GM23338 (cell line): Measurements from ENCODE around the gene ESRRA. TPM values are rescaled to one million over a fixed set of nuclear protein-coding genes. Genes with fewer than 3 reads are reported as not detected.

ENCODE experiments used
- ATAC-seq: fragments of 200-7000 bp; cut with Tn5 transposase; 3 replicates; pipeline ENCODE4 v1.9.1; 2020
- DNase-seq: peaks from one replicate; pipeline ENCODE4 v3.0.0-alpha.2; 2015; ENCODE audit warnings: low spot score
- H2AFZ ChIP-seq: fragments of 200-600 bp; sonication (generic); 2 replicates; pipeline ENCODE4 v1.8.0; 2016; ENCODE audit warnings: antibody characterized with exemption, mild to moderate bottlenecking, moderate library complexity
- H3F3A ChIP-seq: fragments of 200-600 bp; sonication (generic); replicated peaks from 2 replicates; pipeline ENCODE4 v1.8.0; 2017; ENCODE audit warnings: antibody characterized with exemption, mixed run types, low read depth
- H3K27ac ChIP-seq: fragments of 200-600 bp; sonication (generic); 2 replicates; pipeline ENCODE4 v1.6.1; 2016; ENCODE audit warnings: low read depth
- H3K27me3 ChIP-seq: fragments of 200-600 bp; sonication (generic); 2 replicates; pipeline ENCODE4 v1.8.0; 2016; ENCODE audit warnings: mild to moderate bottlenecking, mixed run types, moderate library complexity; ENCODE audit not compliant: insufficient read depth
- H3K36me3 ChIP-seq: fragments of 200-600 bp; sonication (generic); 2 replicates; pipeline ENCODE4 v1.8.0; 2016; ENCODE audit warnings: mild to moderate bottlenecking; ENCODE audit not compliant: insufficient read depth
- H3K4me1 ChIP-seq: fragments of 200-600 bp; sonication (generic); 2 replicates; pipeline ENCODE4 v1.8.0; 2016; ENCODE audit warnings: mild to moderate bottlenecking, moderate library complexity; ENCODE audit not compliant: insufficient read depth
- H3K4me2 ChIP-seq: fragments of 200-600 bp; sonication (generic); 2 replicates; pipeline ENCODE4 v1.7.1; 2017; ENCODE audit warnings: mixed run types
- H3K4me3 ChIP-seq: fragments of 200-600 bp; sonication (generic); 2 replicates; pipeline ENCODE4 v1.6.1; 2016; ENCODE audit warnings: mixed run types
- H3K79me2 ChIP-seq: fragments of 200-600 bp; sonication (generic); replicated peaks from 2 replicates; pipeline ENCODE4 v1.8.0; 2017; ENCODE audit warnings: mild to moderate bottlenecking; ENCODE audit not compliant: insufficient read depth
- H3K9me2 ChIP-seq: fragments of 200-600 bp; sonication (generic); 2 replicates; pipeline ENCODE4 v1.8.0; 2017; ENCODE audit not compliant: insufficient read depth
- H4K20me1 ChIP-seq: fragments of 200-600 bp; sonication (generic); replicated peaks from 2 replicates; pipeline ENCODE4 v1.8.0; 2017; ENCODE audit warnings: mild to moderate bottlenecking; ENCODE audit not compliant: insufficient read depth
- H3K27ac Mint-ChIP-seq: 2 replicates; pipeline ENCODE4 v1.8.0; 2020; ENCODE audit warnings: inconsistent platforms, mild to moderate bottlenecking, moderate library complexity, mixed read lengths
- H3K27me3 Mint-ChIP-seq: 3 replicates; pipeline ENCODE4 v1.8.0; 2022; ENCODE audit warnings: low read depth, mild to moderate bottlenecking, moderate library complexity, mixed read lengths, inconsistent platforms; ENCODE audit not compliant: insufficient read depth, poor library complexity
- H3K36me3 Mint-ChIP-seq: 3 replicates; pipeline ENCODE4 v1.8.0; 2021; ENCODE audit warnings: low read depth, mild to moderate bottlenecking, inconsistent platforms, moderate library complexity, mixed read lengths
- H3K4me1 Mint-ChIP-seq: 3 replicates; pipeline ENCODE4 v1.8.0; 2020; ENCODE audit warnings: mild to moderate bottlenecking, inconsistent platforms, mixed read lengths
- H3K4me3 Mint-ChIP-seq: 3 replicates; pipeline ENCODE4 v1.8.0; 2021; ENCODE audit warnings: moderate library complexity, mild to moderate bottlenecking, inconsistent platforms, mixed read lengths
- H3K9me3 Mint-ChIP-seq: 3 replicates; pipeline ENCODE4 v1.8.0; 2020; ENCODE audit warnings: moderate library complexity, mild to moderate bottlenecking, inconsistent platforms, mixed read lengths
- CREB1 ChIP-seq: fragments of 250-450 bp; sonication (Bioruptor Pico); IDR thresholded peaks from 2 replicates; pipeline ENCODE4 v1.5.0; 2020; ENCODE audit warnings: low read depth, mild to moderate bottlenecking, moderate library complexity
- CTCF ChIP-seq, 2 experiments: fragments of 200-600 bp in 1 of 2; sonication (generic) in 1 of 2; conservative IDR thresholded peaks; 2 replicates each; pipeline versions ENCODE4 v1.5.1 to v1.6.1; 2016 to 2017; ENCODE audit warnings: antibody characterized with exemption in 2 of 2, low read depth in 2 of 2, mild to moderate bottlenecking in 2 of 2, moderate library complexity in 1 of 2
- EZH2 ChIP-seq: fragments of 200-600 bp; sonication (generic); IDR thresholded peaks from one replicate; pipeline ENCODE4 v1.8.0; 2017; ENCODE audit warnings: antibody characterized with exemption, mild to moderate bottlenecking, low read depth; ENCODE audit not compliant: unreplicated experiment
- EZH2phosphoT487 ChIP-seq: fragments of 200-600 bp; sonication (generic); IDR thresholded peaks from one replicate; pipeline ENCODE4 v1.8.1; 2018; ENCODE audit warnings: antibody characterized with exemption; ENCODE audit not compliant: unreplicated experiment
- JUNB ChIP-seq: IDR thresholded peaks from one replicate; pipeline ENCODE4 v1.6.1; 2016; ENCODE audit warnings: antibody characterized with exemption; ENCODE audit not compliant: unreplicated experiment
- NANOG ChIP-seq: IDR thresholded peaks from 2 replicates; pipeline ENCODE4 v1.6.1; 2016; ENCODE audit warnings: antibody characterized with exemption, borderline replicate concordance
- POLR2AphosphoS5 ChIP-seq: IDR thresholded peaks from 2 replicates; pipeline ENCODE4 v1.6.1; 2016; ENCODE audit warnings: antibody characterized with exemption, low read depth
- STAT1 ChIP-seq: IDR thresholded peaks from one replicate; pipeline ENCODE4 v1.6.1; 2016; ENCODE audit warnings: antibody characterized with exemption; ENCODE audit not compliant: unreplicated experiment
- ZNF114 ChIP-seq: fragments of 250-450 bp; sonication (Bioruptor Pico); IDR thresholded peaks from 2 replicates; pipeline ENCODE4 v1.5.0; 2020; ENCODE audit warnings: mild to moderate bottlenecking, moderate library complexity
- ZNF331 ChIP-seq: fragments of 250-450 bp; sonication (Bioruptor Pico); IDR thresholded peaks from 2 replicates; pipeline ENCODE4 v1.5.0; 2020; ENCODE audit warnings: low read depth, mild to moderate bottlenecking, moderate library complexity
- ZNF462 ChIP-seq: fragments of 250-450 bp; sonication (Bioruptor Pico); IDR thresholded peaks from 2 replicates; pipeline ENCODE4 v1.5.0; 2020; ENCODE audit warnings: mild to moderate bottlenecking, moderate library complexity
- polyA plus RNA-seq: library from polyadenylated mRNA; unstranded; fragments of >200 nt; fragmentation: Nextera tagmentation; extraction: Ambion mirVana; gene quantifications from 2 replicates; pipeline ENCODE4 v1.2.1, GENCODE V29; 2016
- total RNA-seq: library from RNA; depleted of rRNA; stranded (reverse); fragments of >200 nt; shearing (Covaris generic); gene quantifications from 2 replicates; pipeline ENCODE4 v1.2.3, GENCODE V29; 2014
- TF ChIP-seq, protein P1 (sequence below): IDR thresholded peaks from 2 replicates; pipeline ENCODE4 v1.6.1; 2016; ENCODE audit warnings: antibody characterized with exemption
- TF ChIP-seq, protein P2 (sequence below): IDR thresholded peaks from one replicate; pipeline ENCODE4 v1.6.1; 2018; ENCODE audit warnings: antibody characterized with exemption; ENCODE audit not compliant: unreplicated experiment

The ESRRA gene
- total and polyA plus RNA-seq, 2 experiments from 2014 or later = 13.7 to 55.1 TPM

- no peak overlapping the region for H3K4me2 ChIP-seq
- Mint-ChIP-seq H3K36me3 (no peaks in the 10 kb centered on the region; the same call in 2 of the 3 replicates), H3K4me3 (no peak overlapping the region), H3K27me3 (peaks cover 35% of the 10 kb centered on the region), H3K9me3 (no peaks in the 10 kb centered on the region), H3K27ac (no peak overlapping the region), H3K4me1 (peaks cover 14% of the 10 kb centered on the region)
- 0 out of 2 replicates have a peak, but pooled peaks cover 5% of the 10 kb centered on the region for H3F3A ChIP-seq
- H3K79me2 ChIP-seq = no peaks in the 10 kb centered on the region
- peaks cover 11% of the 10 kb centered on the region; the same call in 1 of the 2 replicates for H3K4me1 ChIP-seq
- H3K27me3 ChIP-seq = no peaks in the 10 kb centered on the region
- no peaks in the 10 kb centered on the region for H4K20me1 ChIP-seq
- ATAC-seq = no peak
- no peaks in the 10 kb centered on the region for H3K36me3 ChIP-seq
- no peak overlapping the region for H2AFZ ChIP-seq
- H3K4me3 ChIP-seq = no peak overlapping the region
- no peaks in the 10 kb centered on the region for H3K9me2 ChIP-seq
- no peak for DNase-seq
- TF ChIP-seq ZNF462 (CRISPR knock-in tag) = no peak
- no peak for TF ChIP-seq EZH2phosphoT487
- TF ChIP-seq EZH2 = no peak
- TF ChIP-seq NANOG = no peak
- TF ChIP-seq CREB1 (CRISPR knock-in tag) = no peak
- TF ChIP-seq, protein P1, sequence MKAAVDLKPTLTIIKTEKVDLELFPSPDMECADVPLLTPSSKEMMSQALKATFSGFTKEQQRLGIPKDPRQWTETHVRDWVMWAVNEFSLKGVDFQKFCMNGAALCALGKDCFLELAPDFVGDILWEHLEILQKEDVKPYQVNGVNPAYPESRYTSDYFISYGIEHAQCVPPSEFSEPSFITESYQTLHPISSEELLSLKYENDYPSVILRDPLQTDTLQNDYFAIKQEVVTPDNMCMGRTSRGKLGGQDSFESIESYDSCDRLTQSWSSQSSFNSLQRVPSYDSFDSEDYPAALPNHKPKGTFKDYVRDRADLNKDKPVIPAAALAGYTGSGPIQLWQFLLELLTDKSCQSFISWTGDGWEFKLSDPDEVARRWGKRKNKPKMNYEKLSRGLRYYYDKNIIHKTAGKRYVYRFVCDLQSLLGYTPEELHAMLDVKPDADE = no peak
- TF ChIP-seq, protein P2, sequence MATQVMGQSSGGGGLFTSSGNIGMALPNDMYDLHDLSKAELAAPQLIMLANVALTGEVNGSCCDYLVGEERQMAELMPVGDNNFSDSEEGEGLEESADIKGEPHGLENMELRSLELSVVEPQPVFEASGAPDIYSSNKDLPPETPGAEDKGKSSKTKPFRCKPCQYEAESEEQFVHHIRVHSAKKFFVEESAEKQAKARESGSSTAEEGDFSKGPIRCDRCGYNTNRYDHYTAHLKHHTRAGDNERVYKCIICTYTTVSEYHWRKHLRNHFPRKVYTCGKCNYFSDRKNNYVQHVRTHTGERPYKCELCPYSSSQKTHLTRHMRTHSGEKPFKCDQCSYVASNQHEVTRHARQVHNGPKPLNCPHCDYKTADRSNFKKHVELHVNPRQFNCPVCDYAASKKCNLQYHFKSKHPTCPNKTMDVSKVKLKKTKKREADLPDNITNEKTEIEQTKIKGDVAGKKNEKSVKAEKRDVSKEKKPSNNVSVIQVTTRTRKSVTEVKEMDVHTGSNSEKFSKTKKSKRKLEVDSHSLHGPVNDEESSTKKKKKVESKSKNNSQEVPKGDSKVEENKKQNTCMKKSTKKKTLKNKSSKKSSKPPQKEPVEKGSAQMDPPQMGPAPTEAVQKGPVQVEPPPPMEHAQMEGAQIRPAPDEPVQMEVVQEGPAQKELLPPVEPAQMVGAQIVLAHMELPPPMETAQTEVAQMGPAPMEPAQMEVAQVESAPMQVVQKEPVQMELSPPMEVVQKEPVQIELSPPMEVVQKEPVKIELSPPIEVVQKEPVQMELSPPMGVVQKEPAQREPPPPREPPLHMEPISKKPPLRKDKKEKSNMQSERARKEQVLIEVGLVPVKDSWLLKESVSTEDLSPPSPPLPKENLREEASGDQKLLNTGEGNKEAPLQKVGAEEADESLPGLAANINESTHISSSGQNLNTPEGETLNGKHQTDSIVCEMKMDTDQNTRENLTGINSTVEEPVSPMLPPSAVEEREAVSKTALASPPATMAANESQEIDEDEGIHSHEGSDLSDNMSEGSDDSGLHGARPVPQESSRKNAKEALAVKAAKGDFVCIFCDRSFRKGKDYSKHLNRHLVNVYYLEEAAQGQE = no peak
- TF ChIP-seq JUNB = no peak
- TF ChIP-seq ZNF331 (CRISPR knock-in tag) = no peak
- TF ChIP-seq POLR2AphosphoS5 = no peak
- no peak for TF ChIP-seq CTCF (conservative IDR thresholded peaks at IDR 0.05; ENCODE audit: low read depth in 2 of 2)
- TF ChIP-seq STAT1 = no peak
- TF ChIP-seq ZNF114 (CRISPR knock-in tag) = no peak
- no peak overlapping the region for H3K27ac ChIP-seq
Measured at GRCh38 chr11:64344787-64345186, 39.5 kb downstream of the ESRRA start.
